HEK293T (cell line): ENCODE data around the gene RNF175.

Experiments
- CTCF ChIA-PET: fragments of 350-600 bp; formaldehyde crosslinking; extraction: SDS; loops from one replicate; lab custom pipeline; 2021; ENCODE audit warnings: antibody characterized with exemption, inconsistent platforms; lab: Yijun Ruan, JAX
- POLR2A ChIA-PET: fragments of 350-600 bp; formaldehyde crosslinking; extraction: SDS; loops from one replicate; lab custom pipeline; 2020; ENCODE audit warnings: antibody characterized with exemption, inconsistent platforms; lab: Yijun Ruan, JAX
- DNase-seq: peaks from one replicate; pipeline ENCODE4 v3.0.0; 2012; ENCODE audit warnings: mixed read lengths; ENCODE audit errors: extremely low spot score
- ARNT ChIP-seq: fragments of 450-650 bp; IDR thresholded peaks from 2 replicates; pipeline ENCODE4 v1.6.1; 2017; ENCODE audit warnings: mild to moderate bottlenecking
- BHLHE40 ChIP-seq: fragments of 450-650 bp; IDR thresholded peaks from 2 replicates; pipeline ENCODE4 v1.6.1; 2016; ENCODE audit warnings: mild to moderate bottlenecking, moderate library complexity, borderline replicate concordance
- CTBP1 ChIP-seq: fragments of 450-650 bp; IDR thresholded peaks from 2 replicates; pipeline ENCODE4 v1.6.1; 2016; ENCODE audit warnings: borderline replicate concordance
- ELF4 ChIP-seq: fragments of 450-650 bp; IDR thresholded peaks from 2 replicates; pipeline ENCODE4 v1.6.1; 2017; ENCODE audit warnings: antibody characterized with exemption
- FOXA1 ChIP-seq: fragments of 450-650 bp; IDR thresholded peaks from 2 replicates; pipeline ENCODE4 v1.6.1; 2016; ENCODE audit warnings: mild to moderate bottlenecking
- FOXK2 ChIP-seq: fragments of 450-650 bp; IDR thresholded peaks from 2 replicates; pipeline ENCODE4 v1.6.1; 2016; ENCODE audit warnings: mild to moderate bottlenecking
- FOXM1 ChIP-seq: fragments of 450-650 bp; IDR thresholded peaks from 2 replicates; pipeline ENCODE4 v1.6.1; 2017; ENCODE audit warnings: mild to moderate bottlenecking, borderline replicate concordance
- HDGF ChIP-seq: fragments of 450-650 bp; IDR thresholded peaks from 2 replicates; pipeline ENCODE4 v1.6.1; 2017; ENCODE audit warnings: antibody characterized with exemption, borderline replicate concordance
- L3MBTL2 ChIP-seq: fragments of 450-650 bp; conservative IDR thresholded peaks from 2 replicates; pipeline ENCODE4 v1.6.1; 2016; ENCODE audit warnings: mild to moderate bottlenecking
- LEF1 ChIP-seq: fragments of 450-650 bp; IDR thresholded peaks from 2 replicates; pipeline ENCODE4 v1.6.1; 2017; ENCODE audit warnings: mild to moderate bottlenecking, borderline replicate concordance
- NFRKB ChIP-seq: fragments of 450-650 bp; IDR thresholded peaks from 2 replicates; pipeline ENCODE4 v1.6.1; 2016; ENCODE audit warnings: mild to moderate bottlenecking, moderate library complexity
- PKNOX1 ChIP-seq: fragments of 450-650 bp; IDR thresholded peaks from 2 replicates; pipeline ENCODE4 v1.6.1; 2016
- SP1 ChIP-seq: fragments of 450-650 bp; IDR thresholded peaks from 2 replicates; pipeline ENCODE4 v1.6.1; 2017
- SUZ12 ChIP-seq: fragments of 450-650 bp; IDR thresholded peaks from 2 replicates; pipeline ENCODE4 v1.6.1; 2016; ENCODE audit warnings: mild to moderate bottlenecking
- TARDBP ChIP-seq: fragments of 450-650 bp; IDR thresholded peaks from 2 replicates; pipeline ENCODE4 v1.6.1; 2016
- ZNF384 ChIP-seq: fragments of 450-650 bp; IDR thresholded peaks from 2 replicates; pipeline ENCODE4 v1.6.1; 2016

RNF175 gene

GRCh38 chr4:153661908-153662307 is 97.9 kb downstream of the RNF175 start:
- ChIA-PET POLR2A (no interaction called here), CTCF (no interaction called here)
- TF ChIP-seq ARNT (no peak), ZNF384 (no peak), FOXM1 (no peak), LEF1 (no peak), HDGF (no peak), BHLHE40 (no peak), SP1 (no peak), PKNOX1 (no peak), NFRKB (no peak), SUZ12 (no peak), ELF4 (no peak), L3MBTL2 (no peak), FOXK2 (no peak), TARDBP (no peak), CTBP1 (no peak), FOXA1 (no peak)
- DNase-seq = no peak

GRCh38 chr4:153661215-153661822 is 98.5 kb downstream of the RNF175 start:
- POLR2A ChIA-PET = no interaction called here
- CTCF ChIA-PET = no interaction called here
- TF ChIP-seq SUZ12 = no peak
- TF ChIP-seq ELF4 = no peak
- no peak for TF ChIP-seq HDGF
- TF ChIP-seq TARDBP = no peak
- TF ChIP-seq ZNF384 = no peak
- TF ChIP-seq LEF1 = no peak
- TF ChIP-seq CTBP1 = no peak
- no peak for TF ChIP-seq FOXA1
- no peak for TF ChIP-seq NFRKB
- TF ChIP-seq L3MBTL2 = no peak
- no peak for TF ChIP-seq BHLHE40
- no peak for TF ChIP-seq FOXK2
- TF ChIP-seq SP1 = no peak
- TF ChIP-seq PKNOX1 = no peak
- TF ChIP-seq FOXM1 = no peak
- TF ChIP-seq ARNT = no peak
- no peak for DNase-seq
